Effector memory CD8-positive, alpha-beta T cell (primary cell): ENCODE data around the gene EEFSEC.

Experiments used
- ATAC-seq: fragments of 150-1000 bp; cut with Tn5 transposase; replicated peaks from 2 replicates; pipeline ENCODE4 v1.10.0; 2021; ENCODE audit warnings: mild to moderate bottlenecking, moderate library complexity
- DNase-seq, 3 experiments: peaks; one replicate each; pipeline ENCODE4 v3.0.0; 2021
- H3K27ac Mint-ChIP-seq, 2 donors: one replicate each; pipeline ENCODE4 v1.8.0; 2022; ENCODE audit warnings: mild to moderate bottlenecking in 2 of 2, mixed read lengths in 2 of 2, moderate library complexity in 2 of 2
- H3K27me3 Mint-ChIP-seq, 2 donors: one replicate each; pipeline ENCODE4 v1.8.0; 2022; ENCODE audit warnings: mixed read lengths in 2 of 2
- H3K36me3 Mint-ChIP-seq: one replicate; pipeline ENCODE4 v1.8.0; 2022; ENCODE audit warnings: mild to moderate bottlenecking, moderate library complexity, mixed read lengths; ENCODE audit not compliant: insufficient read depth
- H3K4me1 Mint-ChIP-seq, 2 donors: one replicate each; pipeline ENCODE4 v1.8.0; 2022; ENCODE audit warnings: low read depth in 2 of 2, mixed read lengths in 2 of 2
- H3K4me3 Mint-ChIP-seq, 2 donors: one replicate each; pipeline ENCODE4 v1.8.0; 2022; ENCODE audit warnings: mild to moderate bottlenecking in 2 of 2, mixed read lengths in 2 of 2, moderate library complexity in 2 of 2
- H3K9me3 Mint-ChIP-seq, 2 donors: one replicate each; pipeline ENCODE4 v1.8.0; 2022; ENCODE audit warnings: mixed read lengths in 2 of 2

The EEFSEC gene

GRCh38 chr3:128318275-128318941 lies 165.1 kb downstream of the EEFSEC start:
- Mint-ChIP-seq H3K27ac (peak overlapping the region in 1 of 2 donors; percentile 11), H3K27me3 (no peaks in the 10 kb centered on the region), H3K4me3 (no peak overlapping the region), H3K9me3 (no peaks in the 10 kb centered on the region), H3K36me3 (peaks cover 2% of the 10 kb centered on the region), H3K4me1 (peaks cover 16 to 21% of the 10 kb centered on the region in 2 donors)
- DNase-seq (no peak), ATAC-seq (no peak)

- H3K36me3 Mint-ChIP-seq: peaks cover 7% of the 10 kb centered on the region
- no peaks in the 10 kb centered on the region for H3K9me3 Mint-ChIP-seq
- H3K27ac Mint-ChIP-seq: no peak overlapping the region
- DNase-seq: no peak
- no peak overlapping the region for H3K4me3 Mint-ChIP-seq
- no peaks in the 10 kb centered on the region for H3K27me3 Mint-ChIP-seq
- ATAC-seq: no peak
- H3K4me1 Mint-ChIP-seq: peaks cover 16 to 21% of the 10 kb centered on the region in 2 donors
Observed at GRCh38 chr3:128319107-128319506, 165.8 kb downstream of the EEFSEC start.

- Mint-ChIP-seq H3K36me3 (peaks cover 7% of the 10 kb centered on the region), H3K27ac (no peak overlapping the region), H3K4me1 (peaks cover 16 to 21% of the 10 kb centered on the region in 2 donors), H3K4me3 (no peak overlapping the region), H3K9me3 (no peaks in the 10 kb centered on the region), H3K27me3 (no peaks in the 10 kb centered on the region)
- DNase-seq (no peak), ATAC-seq (no peak)
Observed at GRCh38 chr3:128319741-128320141, 166.5 kb downstream of the EEFSEC start.

GRCh38 chr3:128320551-128321340 lies 167.5 kb downstream of the EEFSEC start:
- Mint-ChIP-seq H3K4me3 (no peak overlapping the region), H3K9me3 (no peaks in the 10 kb centered on the region), H3K27me3 (no peaks in the 10 kb centered on the region), H3K36me3 (peaks cover 7% of the 10 kb centered on the region), H3K4me1 (peaks cover 14 to 16% of the 10 kb centered on the region in 2 donors), H3K27ac (peak overlapping the region in 1 of 2 donors; percentile 59)
- no peak for DNase-seq
- ATAC-seq: no peak

GRCh38 chr3:128321418-128321817 lies 168.1 kb downstream of the EEFSEC start:
- Mint-ChIP-seq H3K9me3 (no peaks in the 10 kb centered on the region), H3K4me1 (peaks cover 8 to 12% of the 10 kb centered on the region in 2 donors), H3K4me3 (no peak overlapping the region), H3K36me3 (peaks cover 7% of the 10 kb centered on the region), H3K27ac (no peak overlapping the region), H3K27me3 (no peaks in the 10 kb centered on the region)
- DNase-seq: no peak
- no peak for ATAC-seq

- H3K9me3 Mint-ChIP-seq: no peaks in the 10 kb centered on the region
- H3K27ac Mint-ChIP-seq: no peak overlapping the region
- no peaks in the 10 kb centered on the region for H3K27me3 Mint-ChIP-seq
- peaks cover 3 to 9% of the 10 kb centered on the region in 2 donors for H3K4me1 Mint-ChIP-seq
- H3K4me3 Mint-ChIP-seq: no peak overlapping the region
- DNase-seq (peak; percentile 15 to 16 (median 16)), ATAC-seq (no peak)
- H3K36me3 Mint-ChIP-seq: peaks cover 7% of the 10 kb centered on the region
Observed at GRCh38 chr3:128322030-128323022, 169.0 kb downstream of the EEFSEC start.

GRCh38 chr3:128323206-128324081 lies 170.2 kb downstream of the EEFSEC start:
- H3K4me1 Mint-ChIP-seq: peaks cover 3 to 5% of the 10 kb centered on the region in 2 donors
- ATAC-seq (no peak), DNase-seq (no peak)
- H3K9me3 Mint-ChIP-seq: no peaks in the 10 kb centered on the region
- peaks cover 7% of the 10 kb centered on the region for H3K36me3 Mint-ChIP-seq
- no peak overlapping the region for H3K27ac Mint-ChIP-seq
- H3K27me3 Mint-ChIP-seq: no peaks in the 10 kb centered on the region
- H3K4me3 Mint-ChIP-seq: no peak overlapping the region

GRCh38 chr3:128324911-128325592 lies 171.8 kb downstream of the EEFSEC start:
- Mint-ChIP-seq H3K9me3 (no peaks in the 10 kb centered on the region), H3K27me3 (no peaks in the 10 kb centered on the region), H3K27ac (peak overlapping the region; percentile 4 to 70), H3K36me3 (peaks cover 7% of the 10 kb centered on the region), H3K4me3 (no peak overlapping the region), H3K4me1 (peaks cover 3% of the 10 kb centered on the region in 2 donors)
- ATAC-seq (no peak), DNase-seq (no peak)

GRCh38 chr3:128326051-128326823 lies 173.0 kb downstream of the EEFSEC start:
- ATAC-seq (no peak), DNase-seq (no peak)
- Mint-ChIP-seq H3K9me3 (no peaks in the 10 kb centered on the region), H3K27me3 (no peaks in the 10 kb centered on the region), H3K27ac (peak overlapping the region; percentile 4 to 68), H3K36me3 (peaks cover 7% of the 10 kb centered on the region), H3K4me3 (no peak overlapping the region), H3K4me1 (peaks cover 0 to 5% of the 10 kb centered on the region in 2 donors)

- Mint-ChIP-seq H3K27ac (no peak overlapping the region), H3K4me1 (peaks cover 0 to 5% of the 10 kb centered on the region in 2 donors), H3K36me3 (peaks cover 7% of the 10 kb centered on the region), H3K4me3 (no peak overlapping the region), H3K9me3 (no peaks in the 10 kb centered on the region), H3K27me3 (no peaks in the 10 kb centered on the region)
- DNase-seq: no peak
- no peak for ATAC-seq
Observed at GRCh38 chr3:128327606-128328031, 174.3 kb downstream of the EEFSEC start.

GRCh38 chr3:128328546-128329458 lies 175.5 kb downstream of the EEFSEC start:
- H3K9me3 Mint-ChIP-seq: no peaks in the 10 kb centered on the region
- DNase-seq (no peak), ATAC-seq (no peak)
- H3K36me3 Mint-ChIP-seq: peaks cover under 1% of the 10 kb centered on the region
- peaks cover 0 to 5% of the 10 kb centered on the region in 2 donors for H3K4me1 Mint-ChIP-seq
- H3K4me3 Mint-ChIP-seq: no peak overlapping the region
- no peaks in the 10 kb centered on the region for H3K27me3 Mint-ChIP-seq
- H3K27ac Mint-ChIP-seq: no peak overlapping the region
